Tibial artery (tissue), 4 donors: ENCODE data around the gene RARB.

Experiments
- DNase-seq, 2 donors: peaks; one replicate each; pipeline ENCODE4 v3.0.0-alpha.2; 2019
- H3K27ac ChIP-seq, 2 donors: fragments of 200-600 bp; sonication (generic) in 1 of 2; 1 replicate in 1 of 2; 2 replicates in 1 of 2; pipeline ENCODE4 v1.5.1; 2018 to 2019; ENCODE audit warnings: mild to moderate bottlenecking in 1 of 2
- H3K27me3 ChIP-seq, 2 donors: fragments of 200-600 bp; sonication (generic) in 1 of 2; one replicate each; pipeline versions ENCODE4 v1.5.1 to v1.6.0; 2016 to 2019
- H3K36me3 ChIP-seq, 3 donors: fragments of 200-600 bp; sonication (generic) in 2 of 3; one replicate each; pipeline ENCODE4 v1.5.1; 2016 to 2019; ENCODE audit warnings: mild to moderate bottlenecking in 2 of 3
- H3K4me1 ChIP-seq, 4 donors: fragments of 200-600 bp; sonication (generic) in 2 of 4; 1 replicate in 3 of 4; 2 replicates in 1 of 4; pipeline ENCODE4 v1.5.1; 2016 to 2019
- H3K4me3 ChIP-seq, 2 donors: fragments of 200-600 bp; sonication (generic) in 1 of 2; 1 replicate in 1 of 2; 2 replicates in 1 of 2; pipeline ENCODE4 v1.5.1; 2018 to 2019; ENCODE audit warnings: mild to moderate bottlenecking in 2 of 2
- H3K9me3 ChIP-seq, 3 donors: fragments of 200-600 bp; sonication (generic) in 1 of 3; one replicate each; pipeline ENCODE4 v1.5.1; 2016 to 2019
- intact Hi-C: fragments of 100-400 bp; cut with DNase I; formaldehyde crosslinking; loops from one replicate; pipeline ENCODE4 v1.15.0; 2023; ENCODE audit warnings: low total_unique reads
- TF ChIP-seq, protein P1 (sequence below), 2 experiments: fragments of 200-600 bp in 1 of 2; fragments of 450-650 bp in 1 of 2; IDR thresholded peaks; one replicate each; pipeline ENCODE4 v1.5.1; 2017 to 2019; ENCODE audit warnings: antibody characterized with exemption in 2 of 2, mild to moderate bottlenecking in 1 of 2, moderate library complexity in 1 of 2

Gene RARB

GRCh38 chr3:25556447-25556846 lies 128.4 kb downstream of the RARB start:
- TF ChIP-seq, protein P1, sequence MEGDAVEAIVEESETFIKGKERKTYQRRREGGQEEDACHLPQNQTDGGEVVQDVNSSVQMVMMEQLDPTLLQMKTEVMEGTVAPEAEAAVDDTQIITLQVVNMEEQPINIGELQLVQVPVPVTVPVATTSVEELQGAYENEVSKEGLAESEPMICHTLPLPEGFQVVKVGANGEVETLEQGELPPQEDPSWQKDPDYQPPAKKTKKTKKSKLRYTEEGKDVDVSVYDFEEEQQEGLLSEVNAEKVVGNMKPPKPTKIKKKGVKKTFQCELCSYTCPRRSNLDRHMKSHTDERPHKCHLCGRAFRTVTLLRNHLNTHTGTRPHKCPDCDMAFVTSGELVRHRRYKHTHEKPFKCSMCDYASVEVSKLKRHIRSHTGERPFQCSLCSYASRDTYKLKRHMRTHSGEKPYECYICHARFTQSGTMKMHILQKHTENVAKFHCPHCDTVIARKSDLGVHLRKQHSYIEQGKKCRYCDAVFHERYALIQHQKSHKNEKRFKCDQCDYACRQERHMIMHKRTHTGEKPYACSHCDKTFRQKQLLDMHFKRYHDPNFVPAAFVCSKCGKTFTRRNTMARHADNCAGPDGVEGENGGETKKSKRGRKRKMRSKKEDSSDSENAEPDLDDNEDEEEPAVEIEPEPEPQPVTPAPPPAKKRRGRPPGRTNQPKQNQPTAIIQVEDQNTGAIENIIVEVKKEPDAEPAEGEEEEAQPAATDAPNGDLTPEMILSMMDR (IDR thresholded peaks at IDR 0.05) = no peak
- intact Hi-C loops = loop anchor here (5.0 kb wide), 1 partner anchor 1036 kb away; no protein-coding TSS in a partner anchor
- DNase-seq = no peak
- Histone ChIP-seq H3K27me3 (no peaks in the 10 kb centered on the region), H3K9me3 (no peaks in the 10 kb centered on the region), H3K4me3 (no peak overlapping the region), H3K4me1 (peaks cover 0 to 57% (median 41%) of the 10 kb centered on the region in 4 donors), H3K27ac (peak overlapping the region; percentile 18 to 65), H3K36me3 (no peaks in the 10 kb centered on the region)

- intact Hi-C loops = loop anchor here (5.0 kb wide), 1 partner anchor 1035 kb away; no protein-coding TSS in a partner anchor
- Histone ChIP-seq H3K27me3 (no peaks in the 10 kb centered on the region), H3K4me3 (no peak overlapping the region), H3K9me3 (no peaks in the 10 kb centered on the region), H3K4me1 (peaks cover 0 to 66% (median 38%) of the 10 kb centered on the region in 4 donors), H3K27ac (peak overlapping the region; percentile 50 to 65), H3K36me3 (no peaks in the 10 kb centered on the region)
- DNase-seq = no peak
- TF ChIP-seq, protein P1 (IDR thresholded peaks at IDR 0.05) = no peak
These were observed 129.6 kb downstream of the RARB start for GRCh38 chr3:25557694-25558093.

GRCh38 chr3:25558121-25558520 lies 130.1 kb downstream of the RARB start:
- Histone ChIP-seq H3K4me1 (peaks cover 0 to 66% (median 38%) of the 10 kb centered on the region in 4 donors), H3K36me3 (no peaks in the 10 kb centered on the region), H3K27me3 (no peaks in the 10 kb centered on the region), H3K27ac (peak overlapping the region; percentile 50 to 65), H3K4me3 (no peak overlapping the region), H3K9me3 (no peaks in the 10 kb centered on the region)
- peak in 1 of 2 donors; percentile 35 for DNase-seq
- intact Hi-C loops = loop anchor here (5.0 kb wide), 1 partner anchor 1034 kb away; no protein-coding TSS in a partner anchor
- TF ChIP-seq, protein P1 (IDR thresholded peaks at IDR 0.05) = no peak

DNA sequence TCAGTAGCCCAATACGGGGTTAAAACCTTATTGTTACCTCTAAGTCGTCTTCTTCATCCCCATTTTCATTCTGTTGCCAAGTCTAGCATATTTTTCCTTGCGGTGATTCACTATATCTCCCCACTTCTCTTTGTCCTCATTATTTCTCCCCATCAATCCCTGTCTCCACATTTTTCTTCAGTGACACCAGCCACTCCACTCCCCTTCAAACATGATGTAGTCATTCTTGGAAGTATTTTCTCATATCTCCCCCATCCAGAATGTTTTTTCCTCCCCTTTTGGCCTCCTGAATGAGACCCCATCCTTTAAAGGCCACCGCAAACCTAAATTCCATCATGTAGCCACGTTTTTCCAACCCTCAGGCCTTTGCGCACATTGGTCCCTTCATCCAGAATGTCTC lies 130.7 kb downstream of the RARB start:
- no peak for DNase-seq
- H3K4me1 ChIP-seq = peaks cover 0 to 66% (median 38%) of the 10 kb centered on the region in 4 donors
- H3K9me3 ChIP-seq = no peaks in the 10 kb centered on the region
- no peaks in the 10 kb centered on the region for H3K27me3 ChIP-seq
- TF ChIP-seq, protein P1 (IDR thresholded peaks at IDR 0.05) = no peak
- no peak overlapping the region for H3K4me3 ChIP-seq
- peak overlapping the region; percentile 50 to 65 for H3K27ac ChIP-seq
- H3K36me3 ChIP-seq = no peaks in the 10 kb centered on the region
- intact Hi-C loops = loop anchor here (5.0 kb wide), 1 partner anchor 1034 kb away; no protein-coding TSS in a partner anchor

- no peak for DNase-seq
- TF ChIP-seq, protein P1 (IDR thresholded peaks at IDR 0.05) = no peak
- Histone ChIP-seq H3K4me1 (peaks cover 0 to 22% (median 4%) of the 10 kb centered on the region in 4 donors), H3K4me3 (no peak overlapping the region), H3K9me3 (no peaks in the 10 kb centered on the region), H3K36me3 (no peaks in the 10 kb centered on the region), H3K27me3 (no peaks in the 10 kb centered on the region), H3K27ac (no peak overlapping the region)
- intact Hi-C loops = no loop called here
These were observed 135.5 kb downstream of the RARB start for GRCh38 chr3:25563601-25564000.
